Astrocyte (in vitro differentiated cells and primary cell): ENCODE data around the gene ZNF462. TPM values are rescaled to one million over a fixed set of nuclear protein-coding genes. Genes with fewer than 3 reads are reported as not detected.

ENCODE experiments used
- DNase-seq: peaks from one replicate; pipeline ENCODE4 v3.0.0-alpha.2; 2010; ENCODE audit warnings: low read depth
- FAIRE-seq: peaks from 2 replicates; lab custom pipeline; 2011; peaks lifted over from hg19 to GRCh38; lab: Jason Lieb, UNC
- H2AFZ ChIP-seq: 2 replicates; pipeline ENCODE4 v1.6.0; 2012; ENCODE audit warnings: low read depth, low read length, inconsistent platforms
- H3K27ac ChIP-seq: 2 replicates; pipeline ENCODE4 v1.5.1; 2011; ENCODE audit warnings: low read depth, low read length, inconsistent platforms
- H3K27me3 ChIP-seq: 2 replicates; pipeline ENCODE4 v1.6.0; 2011; ENCODE audit warnings: low read length, inconsistent platforms; ENCODE audit not compliant: insufficient read depth
- H3K36me3 ChIP-seq: 2 replicates; pipeline ENCODE4 v1.5.1; 2011; ENCODE audit warnings: low read length, inconsistent platforms; ENCODE audit not compliant: insufficient read depth
- H3K4me1 ChIP-seq: 2 replicates; pipeline ENCODE4 v1.5.1; 2011; ENCODE audit warnings: low read length, inconsistent platforms; ENCODE audit not compliant: insufficient read depth
- H3K4me2 ChIP-seq: 2 replicates; pipeline ENCODE4 v1.6.0; 2012; ENCODE audit warnings: low read length, inconsistent platforms
- H3K4me3 ChIP-seq: 2 replicates; pipeline ENCODE4 v1.5.1; 2011; ENCODE audit warnings: low read depth, mild to moderate bottlenecking, low read length, inconsistent platforms; ENCODE audit not compliant: insufficient read depth
- H3K79me2 ChIP-seq: 2 replicates; pipeline ENCODE4 v1.6.0; 2012; ENCODE audit warnings: mild to moderate bottlenecking, low read length, inconsistent platforms; ENCODE audit not compliant: insufficient read depth
- H3K9ac ChIP-seq: 2 replicates; pipeline ENCODE4 v1.6.0; 2012; ENCODE audit warnings: mild to moderate bottlenecking, low read length, inconsistent platforms
- H3K9me3 ChIP-seq: 2 replicates; pipeline ENCODE4 v1.5.1; 2012; ENCODE audit warnings: low read depth, mild to moderate bottlenecking, low read length, inconsistent platforms; ENCODE audit not compliant: insufficient read depth
- H4K20me1 ChIP-seq: 2 replicates; pipeline ENCODE4 v1.6.0; 2012; ENCODE audit warnings: low read length, inconsistent platforms; ENCODE audit not compliant: insufficient read depth
- H3K27ac Mint-ChIP-seq: one replicate; pipeline ENCODE4 v1.8.0; 2021; ENCODE audit warnings: mild to moderate bottlenecking, mixed read lengths; ENCODE audit not compliant: unreplicated experiment
- H3K27me3 Mint-ChIP-seq: one replicate; pipeline ENCODE4 v1.8.0; 2021; ENCODE audit warnings: low read depth, mixed read lengths; ENCODE audit not compliant: unreplicated experiment
- H3K36me3 Mint-ChIP-seq: one replicate; pipeline ENCODE4 v1.8.0; 2021; ENCODE audit warnings: low read depth, mixed read lengths; ENCODE audit not compliant: unreplicated experiment
- H3K4me1 Mint-ChIP-seq: one replicate; pipeline ENCODE4 v1.8.0; 2021; ENCODE audit warnings: low read depth, mixed read lengths; ENCODE audit not compliant: unreplicated experiment
- H3K4me3 Mint-ChIP-seq: one replicate; pipeline ENCODE4 v1.8.0; 2021; ENCODE audit warnings: mild to moderate bottlenecking, moderate library complexity, mixed read lengths; ENCODE audit not compliant: unreplicated experiment
- H3K9me3 Mint-ChIP-seq: one replicate; pipeline ENCODE4 v1.8.0; 2021; ENCODE audit warnings: mild to moderate bottlenecking, mixed read lengths; ENCODE audit not compliant: unreplicated experiment
- EZH2 ChIP-seq: IDR thresholded peaks from 2 replicates; pipeline ENCODE4 v1.6.1; 2012; ENCODE audit warnings: mild to moderate bottlenecking, low read length, inconsistent platforms; ENCODE audit not compliant: insufficient read depth
- total RNA-seq: library from RNA; stranded (reverse); gene quantifications from 2 replicates; pipeline ENCODE4 v1.2.1, GENCODE V29; 2021
- TF ChIP-seq, protein P1 (sequence below): IDR thresholded peaks from 2 replicates; pipeline ENCODE4 v1.5.1; 2011; ENCODE audit warnings: low read depth, mild to moderate bottlenecking, inconsistent platforms, low read length, moderate library complexity; ENCODE audit not compliant: insufficient read depth

The ZNF462 gene
- total RNA-seq, 1 donor from 2014 or later, result 126 TPM

- Histone ChIP-seq H3K79me2 (no peaks in the 10 kb centered on the region), H3K9me3 (no peaks in the 10 kb centered on the region), H3K9ac (no peak overlapping the region), H2AFZ (no peak overlapping the region), H3K36me3 (peaks cover 23% of the 10 kb centered on the region), H3K4me3 (no peak overlapping the region), H3K27me3 (no peaks in the 10 kb centered on the region), H3K27ac (no peak overlapping the region), H3K4me2 (no peak overlapping the region), H3K4me1 (peaks cover 7% of the 10 kb centered on the region), H4K20me1 (peaks cover 10% of the 10 kb centered on the region)
- no peak for TF ChIP-seq EZH2
- TF ChIP-seq, protein P1, sequence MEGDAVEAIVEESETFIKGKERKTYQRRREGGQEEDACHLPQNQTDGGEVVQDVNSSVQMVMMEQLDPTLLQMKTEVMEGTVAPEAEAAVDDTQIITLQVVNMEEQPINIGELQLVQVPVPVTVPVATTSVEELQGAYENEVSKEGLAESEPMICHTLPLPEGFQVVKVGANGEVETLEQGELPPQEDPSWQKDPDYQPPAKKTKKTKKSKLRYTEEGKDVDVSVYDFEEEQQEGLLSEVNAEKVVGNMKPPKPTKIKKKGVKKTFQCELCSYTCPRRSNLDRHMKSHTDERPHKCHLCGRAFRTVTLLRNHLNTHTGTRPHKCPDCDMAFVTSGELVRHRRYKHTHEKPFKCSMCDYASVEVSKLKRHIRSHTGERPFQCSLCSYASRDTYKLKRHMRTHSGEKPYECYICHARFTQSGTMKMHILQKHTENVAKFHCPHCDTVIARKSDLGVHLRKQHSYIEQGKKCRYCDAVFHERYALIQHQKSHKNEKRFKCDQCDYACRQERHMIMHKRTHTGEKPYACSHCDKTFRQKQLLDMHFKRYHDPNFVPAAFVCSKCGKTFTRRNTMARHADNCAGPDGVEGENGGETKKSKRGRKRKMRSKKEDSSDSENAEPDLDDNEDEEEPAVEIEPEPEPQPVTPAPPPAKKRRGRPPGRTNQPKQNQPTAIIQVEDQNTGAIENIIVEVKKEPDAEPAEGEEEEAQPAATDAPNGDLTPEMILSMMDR, result no peak
- no peaks in the 10 kb centered on the region for H3K27me3 Mint-ChIP-seq
- no peaks in the 10 kb centered on the region for H3K9me3 Mint-ChIP-seq
- peaks cover 35% of the 10 kb centered on the region for H3K4me1 Mint-ChIP-seq
- H3K4me3 Mint-ChIP-seq, result no peak overlapping the region
- H3K36me3 Mint-ChIP-seq, result peaks cover 34% of the 10 kb centered on the region
- FAIRE-seq (no peak), DNase-seq (peak; percentile 69)
- peak overlapping the region; percentile 71 for H3K27ac Mint-ChIP-seq
These were observed 117.7 kb downstream of the ZNF462 start for GRCh38 chr9:106980551-106981101.

- no peak for FAIRE-seq
- no peak for TF ChIP-seq EZH2
- TF ChIP-seq, protein P1, result no peak
- no peak overlapping the region for H3K9ac ChIP-seq
These were observed 118.7 kb downstream of the ZNF462 start for GRCh38 chr9:106981396-106982287.

DNA sequence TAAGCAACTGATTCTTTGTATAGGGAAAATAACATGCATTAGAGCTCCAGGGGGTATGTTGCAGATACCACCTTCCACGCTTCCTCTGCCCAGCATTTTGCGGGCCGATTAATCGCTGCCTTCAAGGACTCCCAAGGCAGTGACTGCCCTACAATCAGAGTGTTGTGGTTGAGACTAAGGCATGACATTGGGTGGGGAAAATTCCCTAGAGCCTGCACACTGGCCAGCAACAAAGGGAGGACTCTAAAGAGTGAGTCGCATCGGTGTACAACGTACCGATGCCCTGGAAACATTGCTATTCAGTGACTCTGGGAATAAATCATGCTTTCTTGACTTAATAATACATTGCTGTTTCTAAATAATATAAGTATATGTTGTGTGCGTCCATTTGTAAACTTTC is 119.7 kb downstream of the ZNF462 start:
- no peaks in the 10 kb centered on the region for H3K9me3 ChIP-seq
- H3K4me2 ChIP-seq, result no peak overlapping the region
- peaks cover 12% of the 10 kb centered on the region for H3K36me3 ChIP-seq
- H3K27ac Mint-ChIP-seq, result no peak overlapping the region
- H3K36me3 Mint-ChIP-seq, result peaks cover 32% of the 10 kb centered on the region
- H2AFZ ChIP-seq, result no peak overlapping the region
- no peak overlapping the region for H3K4me3 ChIP-seq
- peaks cover 10% of the 10 kb centered on the region for H4K20me1 ChIP-seq
- H3K27me3 ChIP-seq, result no peaks in the 10 kb centered on the region
- H3K4me1 ChIP-seq, result peaks cover 7% of the 10 kb centered on the region
- no peak overlapping the region for H3K4me3 Mint-ChIP-seq
- H3K27ac ChIP-seq, result no peak overlapping the region
- peaks cover 38% of the 10 kb centered on the region for H3K4me1 Mint-ChIP-seq
- H3K27me3 Mint-ChIP-seq, result no peaks in the 10 kb centered on the region
- no peaks in the 10 kb centered on the region for H3K79me2 ChIP-seq
- FAIRE-seq (no peak), DNase-seq (no peak)
- TF ChIP-seq EZH2, result no peak
- TF ChIP-seq, protein P1, result no peak
- no peaks in the 10 kb centered on the region for H3K9me3 Mint-ChIP-seq
- no peak overlapping the region for H3K9ac ChIP-seq

More at GRCh38 chr9:106981396-106982287, 118.7 kb downstream of the ZNF462 start:
- no peak overlapping the region for H2AFZ ChIP-seq
- H3K27ac ChIP-seq, result no peak overlapping the region
- H3K4me2 ChIP-seq, result no peak overlapping the region
- H3K36me3 ChIP-seq, result peaks cover 21% of the 10 kb centered on the region
- peaks cover 36% of the 10 kb centered on the region for H3K36me3 Mint-ChIP-seq
- peaks cover 7% of the 10 kb centered on the region for H3K4me1 ChIP-seq
- no peaks in the 10 kb centered on the region for H3K27me3 ChIP-seq
- H3K4me1 Mint-ChIP-seq, result peaks cover 38% of the 10 kb centered on the region
- no peak overlapping the region for H3K4me3 Mint-ChIP-seq
- no peaks in the 10 kb centered on the region for H3K27me3 Mint-ChIP-seq
- no peaks in the 10 kb centered on the region for H3K9me3 ChIP-seq
- H3K9me3 Mint-ChIP-seq, result no peaks in the 10 kb centered on the region
- no peaks in the 10 kb centered on the region for H3K79me2 ChIP-seq
- H3K4me3 ChIP-seq, result no peak overlapping the region
- peak overlapping the region; percentile 71 for H3K27ac Mint-ChIP-seq
- peaks cover 10% of the 10 kb centered on the region for H4K20me1 ChIP-seq
- DNase-seq, result no peak
